ENCODE results near the gene CAPS2. TPM values are rescaled to one million over a fixed set of nuclear protein-coding genes. Genes with fewer than 3 reads are reported as not detected.

Gene CAPS2
- total and polyA plus RNA-seq, 10 of the 15 experiments (the other 5 are each of a cell fraction or from before 2014, with no cell fraction given) = 2.0 to 6.4 (median 4.2) TPM

- no peaks in the 10 kb centered on the region for H3K9me3 ChIP-seq (replicated peaks; ENCODE audit: control insufficient read depth, insufficient read depth, low read length)
- in situ Hi-C loops (cut with MboI) = no loop called here
- no peak overlapping the region for H2AFZ ChIP-seq (ENCODE audit: control insufficient read depth, low read depth, low read length)
- no TSS peak for BruUV-seq (replicated peaks)
- no peak overlapping the region for H3K27ac ChIP-seq (ENCODE audit: control insufficient read depth, insufficient read depth)
- no peak overlapping the region for H3K4me3 ChIP-seq
- no peaks in the 10 kb centered on the region for H4K20me1 ChIP-seq (ENCODE audit: control insufficient read depth, insufficient read depth)
- no peaks in the 10 kb centered on the region for H3K27me3 ChIP-seq (replicated peaks in 1 of 2; ENCODE audit: control insufficient read depth in 2 of 2, insufficient read depth in 2 of 2, low read length in 1 of 2)
- CTCF ChIA-PET = interaction anchor here (1.0 to 1.4 kb wide), 2 partner anchors 39 to 64 kb away, joined by 3 to 4 read pairs; no protein-coding TSS in a partner anchor
- no peaks in the 10 kb centered on the region for H3K79me2 ChIP-seq (ENCODE audit: control insufficient read depth, insufficient read depth, low read length)
- no peak for ATAC-seq
- 90% methylated on average over 1 of the region's 1 CpG for WGBS (ENCODE audit: insufficient coverage, insufficient replicate concordance, low lambda C conversion rate, missing lambda C conversion rate)
- POLR2A ChIA-PET = no interaction called here
- RAD21 ChIA-PET (ENCODE audit: unreplicated experiment) = no interaction called here
- intact Hi-C loops (cut with micrococcal nuclease; ENCODE audit: unreplicated experiment) = no loop called here
- no peaks in the 10 kb centered on the region for H3K4me1 ChIP-seq (ENCODE audit: control insufficient read depth, insufficient read depth, low read length)
- H3K9ac ChIP-seq (ENCODE audit: control insufficient read depth, insufficient read depth, low read length) = no peak overlapping the region
- no peak for FAIRE-seq
- no peak overlapping the region for H3K4me2 ChIP-seq (ENCODE audit: control insufficient read depth, insufficient read depth)
- DNase-seq (ENCODE audit: low read depth, low spot score) = no peak
- H3K36me3 ChIP-seq (ENCODE audit: control insufficient read depth in 2 of 2, insufficient read depth in 2 of 2, low read length in 1 of 2) = no peaks in the 10 kb centered on the region
- SMC1A ChIA-PET (ENCODE audit: uncharacterized antibody, unreplicated experiment) = interaction anchor here (1.0 to 1.1 kb wide), 2 partner anchors 12 to 29 kb away, joined by 3 to 5 read pairs; no protein-coding TSS in a partner anchor
- TF ChIP-seq EZH2 (IDR thresholded peaks at IDR 0.05; ENCODE audit: borderline replicate concordance, control insufficient read depth, low read depth, low read length) (no peak), BCLAF1 (IDR thresholded peaks at IDR 0.05) (no peak), USF2 (IDR thresholded peaks at IDR 0.05; ENCODE audit: borderline replicate concordance, low read depth, low read length) (no peak), LARP7 (IDR thresholded peaks at IDR 0.05) (no peak), ZNF274 (IDR thresholded peaks at IDR 0.05; ENCODE audit: insufficient read depth, insufficient read length) (no peak), SP1 (IDR thresholded peaks at IDR 0.05; ENCODE audit: low read depth, low read length) (no peak), TARDBP (IDR thresholded peaks at IDR 0.05; ENCODE audit: borderline replicate concordance) (no peak), POU2F2 (IDR thresholded peaks at IDR 0.05; ENCODE audit: borderline replicate concordance, low read depth, low read length) (no peak), NBN (IDR thresholded peaks at IDR 0.05) (no peak), CUX1 (IDR thresholded peaks at IDR 0.05; ENCODE audit: insufficient replicate concordance, low read depth, low read length) (no peak), CHD1 (IDR thresholded peaks at IDR 0.05; ENCODE audit: low read depth, low read length) (no peak), ZNF622 (IDR thresholded peaks at IDR 0.05) (no peak), MEF2B (IDR thresholded peaks at IDR 0.05; ENCODE audit: partially characterized antibody, poor library complexity, severe bottlenecking) (no peak), HDAC6 (IDR thresholded peaks at IDR 0.05; ENCODE audit: unreplicated experiment) (no peak), CEBPB (IDR thresholded peaks at IDR 0.05; ENCODE audit: borderline replicate concordance in 1 of 2, low read depth in 2 of 2, low read length in 2 of 2) (no peak), SUPT20H (IDR thresholded peaks at IDR 0.05; ENCODE audit: borderline replicate concordance, control insufficient read depth, low read depth, low read length) (no peak), RAD21 (IDR thresholded peaks at IDR 0.05; ENCODE audit: insufficient read depth, low read depth, low read length) (no peak)
Observed at GRCh38 chr12:75327642-75328041, 2.5 kb downstream of the CAPS2 start.
